Glomerular endothelial cell (primary cell): ENCODE results near the gene DESI2. TPM values are rescaled to one million over a fixed set of nuclear protein-coding genes. Genes with fewer than 3 reads are reported as not detected.
"Not testable (repeated sequence)": the region's sequence is repeated elsewhere in the genome, so short reads cannot be mapped to it uniquely, and the experiment has no call there.

ENCODE experiments used
- DNase-seq: peaks from one replicate; pipeline ENCODE4 v3.0.0-alpha.2; 2011; ENCODE audit warnings: low read depth, low spot score; ENCODE audit errors: extremely low read depth
- total RNA-seq: library from RNA; depleted of rRNA; stranded (reverse); fragments of >200 nt; gene quantifications from 2 replicates; pipeline ENCODE4 v1.2.3, GENCODE V29; 2015

The DESI2 gene
- total RNA-seq, 1 donor from 2014 or later, result 41.3 TPM

DNA sequence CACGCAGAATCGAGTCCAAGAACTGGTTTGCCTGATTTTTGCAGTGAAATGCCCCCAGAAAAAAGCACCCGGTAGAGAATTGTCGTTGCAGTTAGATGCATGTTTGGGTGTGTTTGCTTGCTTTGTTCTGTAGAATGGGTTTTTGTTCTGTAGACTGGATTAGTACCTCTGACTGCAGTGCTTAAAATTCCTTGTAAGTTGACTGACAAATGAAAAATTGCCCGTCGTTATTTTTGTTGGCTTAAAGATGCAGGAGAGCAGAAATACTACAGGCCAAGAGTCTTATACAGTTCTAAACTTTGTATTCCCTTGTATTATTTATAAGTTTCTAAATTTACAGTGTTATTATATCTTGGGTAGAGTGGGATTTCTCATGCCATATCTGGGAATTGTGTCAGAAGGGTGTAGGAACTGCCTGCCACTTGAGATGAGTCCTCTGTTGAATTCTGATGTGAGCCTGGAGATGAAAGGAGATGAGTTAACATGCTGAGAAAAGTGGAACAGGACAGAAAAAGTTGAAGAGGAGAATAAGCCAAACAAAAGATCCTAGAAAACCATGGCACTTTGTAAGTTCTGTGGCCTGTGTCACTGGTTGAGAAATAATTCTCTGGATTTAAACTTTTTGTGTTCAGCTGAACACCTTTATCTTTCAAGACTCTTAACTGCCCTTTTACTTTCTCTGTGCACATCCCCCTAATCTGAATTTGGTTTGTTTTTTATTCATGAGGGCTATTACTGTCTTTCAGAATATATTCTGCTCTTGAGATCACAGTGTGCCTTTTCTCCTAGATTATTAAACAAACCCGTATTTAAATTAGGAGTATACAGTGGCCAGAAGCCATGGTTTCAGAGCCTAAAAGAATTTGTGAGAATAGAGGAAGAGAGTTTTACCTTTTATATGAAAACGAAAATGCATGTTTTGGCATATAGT lies 1.4 kb downstream of the DESI2 start:
- DNase-seq, result no peak

DNA sequence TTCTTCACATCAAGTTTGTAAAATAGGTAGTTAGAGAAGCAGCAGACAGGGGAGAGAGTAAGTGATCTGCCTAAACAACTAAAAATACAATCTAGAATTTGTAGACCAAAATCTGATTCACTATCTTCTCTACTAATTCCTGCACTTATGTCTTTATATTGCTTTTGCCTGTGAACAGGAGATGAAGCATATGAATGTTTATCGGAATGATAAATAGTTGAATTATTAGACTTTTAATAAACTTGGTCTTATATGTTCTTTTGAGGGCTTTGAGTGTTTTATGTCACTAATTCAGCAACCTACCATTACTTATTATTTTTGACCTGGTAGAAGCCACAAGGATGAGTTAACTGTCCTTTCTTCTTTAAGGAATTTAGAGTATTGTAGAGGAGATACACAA lies 2.3 kb downstream of the DESI2 start:
- DNase-seq, result no peak

DNA sequence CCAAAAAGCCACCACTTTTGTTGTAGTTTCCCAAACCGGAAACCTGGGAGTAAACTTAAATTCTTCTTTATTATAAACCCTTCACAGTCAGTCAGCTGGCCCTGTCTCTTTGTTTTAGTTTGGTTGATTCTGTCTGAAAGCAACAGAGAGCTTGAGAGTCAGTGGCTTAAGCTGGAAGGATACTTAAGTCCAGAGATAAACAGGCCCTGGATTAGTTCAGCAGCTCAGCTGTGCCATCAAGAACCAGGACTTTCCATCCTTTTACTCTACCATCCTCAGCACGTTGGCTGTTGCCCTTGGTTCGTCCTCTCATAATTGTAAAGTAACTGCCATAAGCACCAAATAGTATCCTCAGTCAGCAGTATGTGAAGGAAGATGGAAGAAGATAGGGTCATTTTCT lies 4.5 kb downstream of the DESI2 start:
- no peak for DNase-seq

DNA sequence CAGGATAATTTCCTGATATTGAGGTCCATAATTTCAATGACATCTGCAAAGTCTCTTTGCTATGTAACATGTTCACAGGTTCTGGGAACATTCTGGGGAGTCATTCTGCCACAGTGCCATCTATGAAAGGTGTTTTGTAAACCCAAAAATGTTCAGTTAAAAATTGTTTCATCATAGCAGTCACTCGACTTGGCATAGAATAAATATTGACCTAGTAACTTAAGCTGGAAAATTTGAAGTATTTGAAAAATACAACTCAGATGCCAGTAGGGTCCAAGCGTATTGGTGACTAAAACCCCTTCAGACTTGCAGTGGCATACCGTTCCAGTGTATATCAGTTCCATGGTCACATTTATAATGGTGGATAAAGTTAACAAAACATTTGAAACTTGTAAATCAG lies 6.8 kb downstream of the DESI2 start:
- DNase-seq, result no peak

DNA sequence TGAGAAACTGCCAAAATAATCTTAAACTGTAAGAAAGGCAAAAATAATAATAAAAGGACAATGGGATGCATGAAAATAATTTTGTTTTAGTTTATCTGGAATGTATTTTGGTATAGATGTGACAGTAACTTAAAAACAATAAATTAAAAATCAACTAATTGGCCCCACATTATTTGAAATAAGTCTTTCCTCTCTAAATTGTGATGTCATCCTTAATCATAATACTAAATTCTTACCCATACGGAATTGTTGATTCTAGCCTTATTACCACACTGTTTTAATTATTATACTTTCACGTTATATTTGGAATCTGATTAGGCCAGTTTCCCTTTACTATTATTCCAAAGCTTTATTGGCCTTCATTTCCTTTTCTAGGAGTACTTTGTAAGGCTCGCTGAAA lies 7.7 kb downstream of the DESI2 start:
- no peak for DNase-seq

DNA sequence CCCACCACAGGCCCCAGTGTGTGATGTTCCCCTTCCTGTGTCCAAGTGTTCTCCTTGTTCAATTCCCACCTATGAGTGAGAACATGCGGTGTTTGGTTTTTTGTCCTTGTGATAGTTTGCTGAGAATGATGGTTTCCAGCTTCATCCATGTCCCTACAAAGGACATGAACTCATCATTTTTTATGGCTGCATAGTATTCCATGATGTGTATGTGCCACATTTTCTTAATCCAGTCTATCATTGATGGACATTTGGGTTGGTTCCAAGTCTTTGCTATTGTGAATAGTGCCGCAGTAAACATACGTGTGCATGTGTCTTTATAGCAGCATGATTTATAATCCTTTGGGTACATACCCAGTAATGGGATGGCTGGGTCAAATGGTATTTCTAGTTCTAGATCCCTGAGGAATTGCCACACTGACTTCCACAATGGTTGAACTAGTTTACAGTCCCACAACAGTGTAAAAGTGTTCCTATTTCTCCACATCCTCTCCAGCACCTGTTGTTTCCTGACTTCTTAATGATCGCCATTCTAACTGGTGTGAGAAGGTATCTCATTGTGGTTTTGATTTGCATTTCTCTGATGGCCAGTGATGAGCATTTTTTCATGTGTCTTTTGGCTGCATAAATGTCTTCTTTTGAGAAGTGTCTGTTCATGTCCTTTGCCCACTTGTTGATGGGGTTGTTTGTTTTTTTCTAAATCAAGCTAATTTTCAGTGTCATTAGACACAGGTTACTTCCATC lies 8.8 kb downstream of the DESI2 start:
- DNase-seq, result not testable (repeated sequence)

DNA sequence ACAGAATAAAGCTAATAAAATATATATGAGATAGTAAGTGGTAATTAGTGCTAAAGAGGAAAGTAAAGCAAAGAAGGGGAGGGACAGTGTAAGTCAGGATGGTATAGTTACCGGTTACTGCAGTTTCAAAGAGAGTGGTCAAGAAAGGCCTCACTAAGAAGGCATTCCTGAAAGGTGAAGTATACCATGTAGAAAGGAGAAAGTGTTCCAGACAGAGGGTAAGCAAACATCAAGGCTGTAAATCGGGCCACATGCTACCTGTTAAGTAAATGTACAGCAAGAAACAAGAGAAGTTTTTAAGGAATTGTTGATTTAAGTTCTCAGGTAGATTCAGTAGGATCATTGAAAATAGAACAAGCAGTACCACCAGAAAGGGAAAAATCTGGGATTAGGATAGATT lies 9.7 kb downstream of the DESI2 start:
- no peak for DNase-seq

DNA sequence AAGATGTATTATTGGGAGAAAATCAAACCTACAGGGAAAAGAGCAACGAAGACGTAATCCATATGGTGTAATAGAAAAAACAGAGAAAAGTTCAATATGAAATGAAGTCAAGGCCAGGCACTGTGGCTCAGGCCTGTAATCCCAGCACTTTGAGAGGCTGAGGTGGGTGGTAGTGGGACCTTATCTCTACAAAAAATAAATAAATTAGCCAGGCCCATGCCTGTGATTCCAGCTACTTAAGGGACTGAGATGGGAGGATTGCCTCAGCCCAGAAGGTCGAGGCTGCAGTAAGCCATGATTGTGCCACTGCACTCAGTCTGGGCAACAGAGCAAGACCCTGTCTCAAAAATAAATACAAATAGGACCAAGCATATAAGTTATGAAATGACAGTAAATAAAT lies 11.4 kb downstream of the DESI2 start:
- DNase-seq, result no peak

DNA sequence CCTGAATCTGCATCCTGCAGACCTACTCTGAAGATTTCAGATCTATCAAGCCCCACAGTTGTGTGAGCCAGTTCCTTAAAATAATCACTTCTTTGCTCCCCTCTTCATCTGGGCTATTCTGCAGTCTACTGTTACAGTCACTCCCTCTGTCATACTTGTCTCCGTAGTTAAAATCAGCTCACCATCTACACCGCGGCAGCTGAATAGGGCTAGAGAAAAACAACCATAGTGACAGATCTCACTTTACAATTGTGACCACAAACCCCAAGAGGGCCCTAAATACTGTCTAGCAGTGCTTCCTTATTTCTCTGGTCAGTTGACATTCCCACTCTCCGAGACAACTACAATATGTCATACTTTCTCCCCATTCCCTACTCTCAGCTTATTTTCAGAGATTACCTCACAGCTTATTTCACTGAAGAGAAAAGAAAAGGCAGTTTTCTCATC lies 12.9 kb downstream of the DESI2 start:
- DNase-seq, result no peak

DNA sequence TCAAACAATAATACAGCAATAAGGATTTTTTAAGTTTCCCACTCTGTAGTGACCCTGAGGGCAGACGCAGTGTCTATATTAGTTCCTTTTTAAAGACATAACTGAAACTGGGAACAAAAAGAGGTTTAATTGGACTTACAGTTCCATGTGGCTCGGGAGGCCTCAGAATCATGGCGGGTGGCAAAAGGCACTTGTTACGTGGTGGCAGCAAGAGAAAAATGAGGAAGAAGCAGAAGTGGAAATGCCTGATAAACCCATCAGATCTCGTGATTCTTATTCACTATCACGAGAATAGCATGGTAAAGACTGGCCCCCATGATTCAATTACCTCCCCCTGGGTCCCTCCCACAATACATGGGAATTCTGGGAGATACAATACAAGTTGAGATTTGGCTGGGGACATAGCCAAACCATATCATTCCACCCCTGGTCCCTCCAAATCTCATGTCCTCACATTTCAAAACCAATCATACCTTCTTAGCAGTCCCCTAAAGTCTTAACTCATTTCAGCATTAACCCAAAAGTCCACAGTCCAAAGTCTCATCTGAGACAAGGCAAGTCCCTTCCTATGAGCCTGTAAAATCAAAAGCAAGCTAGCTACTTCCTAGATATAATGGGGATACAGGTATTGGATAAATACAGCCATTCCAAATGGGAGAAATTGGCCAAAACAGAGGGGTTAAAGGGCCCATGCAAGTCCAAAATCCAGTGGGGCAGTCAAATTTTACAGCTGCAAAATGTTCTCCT lies 13.9 kb downstream of the DESI2 start:
- DNase-seq, result not testable (repeated sequence)

DNA sequence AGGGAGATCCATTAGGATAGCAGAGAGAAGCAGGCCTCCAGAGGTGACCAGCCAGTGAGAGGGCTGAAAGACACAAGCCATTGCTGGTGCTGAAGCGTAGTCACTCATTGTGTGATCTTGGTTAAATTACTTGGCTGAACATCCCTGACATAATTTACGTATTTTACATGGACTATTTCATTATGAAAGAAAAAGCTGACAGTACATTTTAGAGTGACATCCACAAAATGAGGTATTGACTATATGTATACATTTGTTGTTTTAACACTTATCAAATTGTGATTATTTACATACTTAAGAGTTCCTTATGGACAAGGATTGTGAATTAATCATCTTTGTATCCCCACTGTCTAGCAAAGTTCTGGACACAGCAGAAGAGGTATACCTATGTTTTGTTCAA lies 14.9 kb downstream of the DESI2 start:
- no peak for DNase-seq

DNA sequence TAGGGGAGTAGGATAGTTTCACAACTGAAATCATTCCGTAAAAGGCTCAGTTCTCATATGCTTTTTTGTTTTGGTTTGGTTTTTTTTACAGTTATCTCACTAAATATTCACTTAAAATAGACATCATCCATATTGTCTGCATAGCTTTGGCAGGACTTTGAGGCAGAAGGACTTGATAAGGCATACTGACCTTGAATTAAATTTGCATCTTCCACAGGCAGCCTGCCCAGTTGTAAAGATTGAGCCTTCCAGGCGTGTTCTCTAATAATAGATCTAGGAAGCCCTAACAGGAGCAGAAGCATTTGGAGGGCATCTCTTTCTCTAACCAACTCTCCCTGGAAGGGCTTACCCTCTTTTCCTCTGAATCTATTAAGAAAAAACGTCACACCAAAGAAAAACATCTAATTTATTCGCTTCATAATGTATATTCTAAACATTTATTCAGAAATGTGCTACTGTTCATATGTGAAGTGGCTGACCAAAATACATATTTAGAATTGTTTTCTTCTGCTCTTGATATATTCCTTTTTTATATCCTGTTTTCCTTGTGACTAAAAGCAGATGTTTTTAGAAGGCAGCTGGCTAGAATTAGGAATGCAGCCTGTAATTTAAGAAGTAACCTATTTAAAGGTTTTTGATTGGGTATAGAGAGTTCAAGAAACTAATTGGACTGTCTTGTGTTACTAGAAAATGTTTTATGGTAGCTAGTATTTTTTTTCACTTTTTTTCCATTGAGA lies 20.2 kb downstream of the DESI2 start:
- DNase-seq, result no peak

DNA sequence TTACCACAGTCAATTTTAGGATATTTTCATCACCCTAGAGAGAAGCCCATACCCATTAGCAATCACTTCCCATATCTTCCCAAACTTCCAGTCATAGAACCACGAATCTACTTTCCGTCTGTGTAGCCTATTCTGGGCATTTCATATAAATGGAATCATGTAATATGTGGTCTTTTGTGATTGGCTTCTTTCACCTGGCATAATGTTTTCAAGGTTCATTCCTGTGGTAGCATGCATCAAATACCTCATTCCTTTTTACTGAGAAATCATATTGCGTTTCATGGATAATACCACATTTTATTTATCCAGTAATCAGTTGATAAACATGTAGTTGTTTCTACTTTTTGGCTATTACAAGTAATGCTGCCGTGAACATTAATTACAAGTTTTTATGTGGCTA lies 21.5 kb downstream of the DESI2 start:
- DNase-seq, result no peak

DNA sequence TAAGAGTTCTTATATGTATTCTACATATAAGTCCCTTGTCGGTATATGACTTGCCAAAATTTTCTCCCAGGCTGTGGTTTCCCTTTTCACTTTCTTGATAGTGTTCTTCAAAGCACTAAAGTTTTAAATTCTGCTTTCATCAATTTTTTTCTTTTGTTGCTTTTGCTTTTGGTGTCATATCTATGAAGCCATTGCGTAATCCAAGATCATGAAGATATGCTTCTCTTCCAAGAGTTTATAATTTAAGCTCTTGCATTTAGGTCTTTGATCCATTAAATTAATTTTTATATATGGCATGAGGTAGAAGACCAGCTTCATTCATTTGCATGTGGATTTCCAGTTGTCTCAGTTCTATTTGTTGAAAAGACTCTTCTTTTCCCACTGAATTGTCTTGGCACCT lies 22.2 kb downstream of the DESI2 start:
- no peak for DNase-seq

DNA sequence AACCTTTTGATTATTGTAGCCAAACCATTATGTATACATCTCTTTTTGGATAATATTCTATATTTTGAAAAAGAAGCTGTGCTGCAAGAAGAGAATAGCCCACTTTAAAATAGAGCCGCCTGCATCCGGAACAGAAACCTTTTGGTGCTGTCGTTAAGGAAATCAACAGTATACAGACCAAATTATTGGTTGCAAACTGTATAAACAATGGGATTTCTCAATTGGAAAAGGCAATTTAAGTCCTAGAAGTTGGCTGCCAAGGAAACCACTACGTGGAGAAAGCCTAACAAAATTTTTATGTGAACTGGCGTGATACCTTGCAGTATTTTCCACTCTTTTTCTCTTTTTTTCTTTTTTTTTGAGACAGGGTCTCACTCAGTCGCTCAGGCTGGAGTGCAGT lies 25.8 kb downstream of the DESI2 start:
- DNase-seq, result no peak

DNA sequence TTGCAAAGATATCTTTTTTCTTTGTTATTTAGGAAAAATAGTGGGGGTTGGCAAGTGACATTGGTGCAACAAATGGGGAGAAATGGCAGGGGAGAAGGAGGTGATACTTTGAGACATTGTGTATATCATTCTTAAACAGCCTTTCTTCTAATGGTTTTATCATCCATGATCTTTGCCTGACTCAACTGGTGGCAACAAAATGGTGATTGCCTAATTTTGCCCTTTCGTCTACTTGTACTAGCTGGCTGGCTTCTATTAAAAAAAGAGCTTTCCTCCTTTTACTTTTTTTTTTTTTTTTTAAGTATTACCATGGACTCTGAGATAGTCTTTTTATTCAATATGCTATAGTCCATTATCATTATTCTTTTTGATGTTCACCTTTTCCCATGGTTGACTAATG lies 27.7 kb downstream of the DESI2 start:
- no peak for DNase-seq

DNA sequence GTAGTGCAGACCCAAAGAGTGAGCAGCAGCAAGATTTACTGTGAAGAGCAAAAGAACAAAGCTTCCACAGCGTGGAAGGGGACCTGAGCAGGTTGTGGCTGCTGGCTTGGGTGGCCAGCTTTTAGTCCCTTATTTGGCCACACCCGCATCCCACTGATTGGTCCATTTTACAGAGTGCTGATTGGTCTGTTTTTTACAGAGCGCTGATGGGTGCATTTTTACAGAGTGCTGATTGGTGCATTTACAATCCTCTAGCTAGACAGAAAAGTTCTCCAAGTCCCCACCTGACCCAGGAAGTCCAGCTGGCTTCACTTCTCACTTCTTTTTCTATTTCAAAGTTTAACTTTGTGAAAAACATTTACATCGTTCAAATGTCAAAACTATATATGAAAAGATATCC lies 29.2 kb downstream of the DESI2 start:
- DNase-seq, result not testable (repeated sequence)

DNA sequence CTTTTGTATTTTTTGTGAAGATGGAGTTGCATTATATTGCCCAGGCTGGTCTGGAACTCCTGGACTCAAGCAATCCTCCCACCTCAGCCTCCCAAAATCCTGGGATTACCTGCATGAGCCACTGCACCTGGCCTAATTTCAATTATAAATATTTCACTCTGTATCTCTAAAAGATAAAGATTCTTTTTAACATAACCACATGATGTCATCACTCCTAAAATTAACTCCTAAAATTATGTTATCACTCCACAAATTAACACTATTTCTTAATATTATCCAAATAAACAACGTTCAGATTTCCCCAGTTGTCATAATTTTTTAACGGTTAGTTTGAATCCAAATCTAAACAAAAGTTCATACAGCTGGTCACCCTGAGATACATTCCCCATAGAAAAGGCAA lies 43.0 kb downstream of the DESI2 start:
- no peak for DNase-seq

DNA sequence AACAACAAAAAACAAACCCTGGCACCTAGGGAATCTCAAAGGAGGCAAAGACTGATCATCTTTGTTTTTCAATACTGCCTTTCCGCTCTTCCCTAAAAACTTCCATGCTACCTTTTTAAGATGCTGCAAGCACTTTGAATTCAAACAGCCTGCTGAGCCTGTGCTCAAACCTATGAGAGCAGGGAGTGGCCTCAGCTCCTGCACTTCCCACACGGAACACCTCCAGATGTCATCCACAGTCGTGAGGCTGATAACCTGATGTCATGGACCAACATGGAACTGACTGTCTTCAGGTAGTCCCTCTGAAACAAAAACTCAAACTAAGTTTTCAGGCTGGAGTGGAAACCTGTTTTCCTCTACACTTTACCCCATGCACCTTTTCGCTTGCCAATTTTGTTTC lies 46.8 kb downstream of the DESI2 start:
- no peak for DNase-seq

DNA sequence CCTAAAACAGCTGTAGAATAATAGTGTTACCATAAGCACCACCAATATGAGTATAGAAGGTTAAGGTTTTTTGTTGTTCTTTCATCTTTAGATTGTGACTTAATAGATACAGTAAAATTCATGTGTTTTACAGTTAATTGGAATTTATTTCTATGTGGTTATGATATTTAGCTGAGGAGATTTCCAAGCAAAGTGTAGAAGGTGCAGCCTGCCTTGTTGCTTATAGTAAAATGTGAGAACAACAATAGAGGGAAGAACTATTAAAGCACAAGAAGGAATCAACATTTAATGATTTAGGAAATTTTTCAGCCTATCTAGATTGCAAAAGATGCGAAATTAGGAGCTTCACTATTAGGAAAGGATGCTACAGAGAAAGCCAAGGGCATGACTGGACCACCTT lies 47.9 kb downstream of the DESI2 start:
- no peak for DNase-seq

DNA sequence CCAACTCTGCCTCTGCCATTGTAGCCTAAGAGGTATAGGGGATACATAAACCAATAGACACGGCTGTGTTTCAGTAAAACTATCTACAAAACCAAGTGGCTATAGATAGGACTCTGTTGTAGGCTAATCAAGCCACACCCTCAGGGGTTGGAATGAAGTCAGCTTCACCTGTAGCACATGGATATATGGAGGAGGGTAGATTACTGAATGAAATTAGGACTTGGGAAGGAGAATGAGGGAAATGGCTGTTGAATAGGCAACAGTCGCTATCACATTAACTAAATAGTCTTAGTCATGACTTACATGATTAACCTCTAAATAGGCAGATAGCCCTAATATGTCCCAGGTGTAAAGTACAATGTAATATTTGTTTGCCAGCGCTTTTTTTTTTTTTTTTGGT lies 49.7 kb downstream of the DESI2 start:
- no peak for DNase-seq
